Panc1 (cell line): ENCODE results near the gene DLL4.

Source experiments
- POLR2AphosphoS5 ChIP-seq: IDR thresholded peaks from 2 replicates; pipeline ENCODE4 v1.6.1; 2012; ENCODE audit warnings: mild to moderate bottlenecking, low read depth, low read length, moderate library complexity
- REST ChIP-seq, 2 experiments: IDR thresholded peaks; 2 replicates each; pipeline ENCODE4 v1.6.1; 2011 to 2012; ENCODE audit warnings: low read depth in 2 of 2, control low read depth in 1 of 2, low read length in 1 of 2, mild to moderate bottlenecking in 1 of 2, moderate library complexity in 1 of 2; ENCODE audit not compliant: insufficient read depth in 1 of 2
- SIN3A ChIP-seq: IDR thresholded peaks from 2 replicates; pipeline ENCODE4 v1.6.1; 2012; ENCODE audit warnings: low read depth, mild to moderate bottlenecking, low read length, moderate library complexity, borderline replicate concordance; ENCODE audit not compliant: insufficient read depth
- TF ChIP-seq, protein P1 (sequence below): fragments of 450-650 bp; IDR thresholded peaks from 2 replicates; pipeline ENCODE4 v1.5.1; 2017; ENCODE audit warnings: mild to moderate bottlenecking

GRCh38 chr15:40917585-40917984 lies 11.6 kb upstream of the DLL4 start:
- TF ChIP-seq, protein P1, sequence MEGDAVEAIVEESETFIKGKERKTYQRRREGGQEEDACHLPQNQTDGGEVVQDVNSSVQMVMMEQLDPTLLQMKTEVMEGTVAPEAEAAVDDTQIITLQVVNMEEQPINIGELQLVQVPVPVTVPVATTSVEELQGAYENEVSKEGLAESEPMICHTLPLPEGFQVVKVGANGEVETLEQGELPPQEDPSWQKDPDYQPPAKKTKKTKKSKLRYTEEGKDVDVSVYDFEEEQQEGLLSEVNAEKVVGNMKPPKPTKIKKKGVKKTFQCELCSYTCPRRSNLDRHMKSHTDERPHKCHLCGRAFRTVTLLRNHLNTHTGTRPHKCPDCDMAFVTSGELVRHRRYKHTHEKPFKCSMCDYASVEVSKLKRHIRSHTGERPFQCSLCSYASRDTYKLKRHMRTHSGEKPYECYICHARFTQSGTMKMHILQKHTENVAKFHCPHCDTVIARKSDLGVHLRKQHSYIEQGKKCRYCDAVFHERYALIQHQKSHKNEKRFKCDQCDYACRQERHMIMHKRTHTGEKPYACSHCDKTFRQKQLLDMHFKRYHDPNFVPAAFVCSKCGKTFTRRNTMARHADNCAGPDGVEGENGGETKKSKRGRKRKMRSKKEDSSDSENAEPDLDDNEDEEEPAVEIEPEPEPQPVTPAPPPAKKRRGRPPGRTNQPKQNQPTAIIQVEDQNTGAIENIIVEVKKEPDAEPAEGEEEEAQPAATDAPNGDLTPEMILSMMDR, result no peak
- TF ChIP-seq SIN3A (no peak), POLR2AphosphoS5 (no peak), REST (IDR thresholded peaks at IDR 0.05; ENCODE audit: insufficient read depth in 1 of 2, low read depth in 2 of 2, low read length in 1 of 2) (no peak)
